ENCODE measurements around the gene NHSL1. TPM values are rescaled to one million over a fixed set of nuclear protein-coding genes. Genes with fewer than 3 reads are reported as not detected.

NHSL1 gene
- total RNA-seq, 6 experiments from 2014 or later, result 19.8 to 54.2 (median 28.5) TPM

- no peaks in the 10 kb centered on the region for H3K27me3 ChIP-seq
- DNase-seq (no peak), ATAC-seq (no peak)
- 54% methylated on average over 5 of the region's 5 CpGs for WGBS (ENCODE audit: insufficient coverage, low coverage, low lambda C conversion rate, missing lambda C conversion rate)
- H3K9me3 ChIP-seq, result no peaks in the 10 kb centered on the region
- intact Hi-C loops (cut with DNase I), result no loop called here
- no peak for TF ChIP-seq CTCF (IDR thresholded peaks at IDR 0.05)
- no peak for TF ChIP-seq POLR2A (IDR thresholded peaks at IDR 0.05)
- no peak overlapping the region for H3K27ac ChIP-seq
- H3K4me1 ChIP-seq, result no peaks in the 10 kb centered on the region
- H3K4me3 ChIP-seq, result no peak overlapping the region
- H3K36me3 ChIP-seq, result no peaks in the 10 kb centered on the region
These were observed 105.2 kb downstream of the NHSL1 start for GRCh38 chr6:138393871-138394783.

GRCh38 chr6:138389551-138389950 is 109.7 kb downstream of the NHSL1 start:
- Histone ChIP-seq H3K27me3 (no peaks in the 10 kb centered on the region), H3K9me3 (no peaks in the 10 kb centered on the region), H3K36me3 (no peaks in the 10 kb centered on the region), H3K27ac (no peak overlapping the region), H3K4me3 (no peak overlapping the region), H3K4me1 (peaks cover 0 to 14% (median 4%) of the 10 kb centered on the region in 4 donors)
- no peak for TF ChIP-seq POLR2A (IDR thresholded peaks at IDR 0.05)
- TF ChIP-seq CTCF (IDR thresholded peaks at IDR 0.05), result no peak
- no peak for DNase-seq
- 90% methylated on average over 3 of the region's 5 CpGs for WGBS (ENCODE audit: insufficient coverage, low coverage, low lambda C conversion rate, missing lambda C conversion rate)
- intact Hi-C loops (cut with DNase I), result no loop called here
- no peak for ATAC-seq

- Histone ChIP-seq H3K9me3 (no peaks in the 10 kb centered on the region), H3K27ac (peak overlapping the region in 2 of 3 donors; percentile 7 to 45), H3K27me3 (no peaks in the 10 kb centered on the region), H3K4me1 (peaks cover 0 to 14% (median 4%) of the 10 kb centered on the region in 4 donors), H3K36me3 (no peaks in the 10 kb centered on the region), H3K4me3 (no peak overlapping the region)
- WGBS (ENCODE audit: insufficient coverage, low coverage, low lambda C conversion rate, missing lambda C conversion rate), result 35% methylated on average over 6 of the region's 8 CpGs
- intact Hi-C loops (cut with DNase I), result no loop called here
- ATAC-seq, result peak; percentile 91 to 95 (median 94)
- TF ChIP-seq POLR2A (IDR thresholded peaks at IDR 0.05) (no peak), CTCF (IDR thresholded peaks at IDR 0.05) (no peak)
- DNase-seq, result no peak
These were observed 111.5 kb downstream of the NHSL1 start for GRCh38 chr6:138387577-138388368.

- Histone ChIP-seq H3K4me1 (peaks cover 0 to 14% (median 4%) of the 10 kb centered on the region in 4 donors), H3K4me3 (no peak overlapping the region), H3K27ac (peak overlapping the region in 1 of 3 donors; percentile 45), H3K36me3 (no peaks in the 10 kb centered on the region), H3K27me3 (no peaks in the 10 kb centered on the region), H3K9me3 (no peaks in the 10 kb centered on the region)
- DNase-seq (no peak), ATAC-seq (peak in 1 of 4 donors; percentile 46)
- no peak for TF ChIP-seq POLR2A (IDR thresholded peaks at IDR 0.05)
- no peak for TF ChIP-seq CTCF (IDR thresholded peaks at IDR 0.05)
- 69% methylated on average over 3 of the region's 3 CpGs for WGBS (ENCODE audit: insufficient coverage, low coverage, low lambda C conversion rate, missing lambda C conversion rate)
- intact Hi-C loops (cut with DNase I), result no loop called here
These were observed 112.4 kb downstream of the NHSL1 start for GRCh38 chr6:138386897-138387296.

All from right lobe of liver (tissue), 6 donors.